RWPE2 (cell line): ENCODE results near the gene SAMD9L.
A peak's percentile ranks its signal among the peaks of the same experiment; 100 is the strongest.

Experiments
- ATAC-seq: fragments of 200-7000 bp; cut with Tn5 transposase; 3 replicates; pipeline ENCODE4 v1.9.1; 2021; ENCODE audit warnings: low read depth
- DNase-seq: peaks from one replicate; pipeline ENCODE4 v3.0.0-alpha.2; 2020; ENCODE audit warnings: low spot score
- H3K27ac ChIP-seq: fragments of 450-650 bp; 2 replicates; pipeline ENCODE4 v1.5.1; 2017; ENCODE audit warnings: mild to moderate bottlenecking; ENCODE audit not compliant: poor library complexity, severe bottlenecking
- H3K27me3 ChIP-seq: fragments of 250-450 bp; sonication (Bioruptor Pico); 2 replicates; pipeline ENCODE4 v1.5.1; 2021; ENCODE audit warnings: mild to moderate bottlenecking, moderate library complexity; ENCODE audit not compliant: insufficient read depth, poor library complexity, severe bottlenecking
- H3K36me3 ChIP-seq: fragments of 250-450 bp; sonication (Bioruptor Pico); 2 replicates; pipeline ENCODE4 v1.5.1; 2020; ENCODE audit warnings: low read depth, mild to moderate bottlenecking, moderate library complexity
- H3K4me1 ChIP-seq: fragments of 250-450 bp; sonication (Bioruptor Pico); 2 replicates; pipeline ENCODE4 v1.5.1; 2021; ENCODE audit warnings: mild to moderate bottlenecking, moderate library complexity; ENCODE audit not compliant: insufficient read depth, poor library complexity, severe bottlenecking
- H3K4me3 ChIP-seq: fragments of 250-450 bp; sonication (Bioruptor Pico); 2 replicates; pipeline ENCODE4 v1.5.1; 2021; ENCODE audit warnings: mild to moderate bottlenecking, moderate library complexity; ENCODE audit not compliant: severe bottlenecking
- H3K9me3 ChIP-seq: fragments of 250-450 bp; sonication (Bioruptor Pico); 2 replicates; pipeline ENCODE4 v1.5.1; 2021; ENCODE audit warnings: mild to moderate bottlenecking, moderate library complexity; ENCODE audit not compliant: severe bottlenecking
- TF ChIP-seq, protein P1 (sequence below): fragments of 450-650 bp; IDR thresholded peaks from one replicate; pipeline ENCODE4 v1.5.1; 2017; ENCODE audit warnings: mild to moderate bottlenecking, moderate library complexity; ENCODE audit not compliant: poor library complexity, severe bottlenecking

SAMD9L gene

DNA sequence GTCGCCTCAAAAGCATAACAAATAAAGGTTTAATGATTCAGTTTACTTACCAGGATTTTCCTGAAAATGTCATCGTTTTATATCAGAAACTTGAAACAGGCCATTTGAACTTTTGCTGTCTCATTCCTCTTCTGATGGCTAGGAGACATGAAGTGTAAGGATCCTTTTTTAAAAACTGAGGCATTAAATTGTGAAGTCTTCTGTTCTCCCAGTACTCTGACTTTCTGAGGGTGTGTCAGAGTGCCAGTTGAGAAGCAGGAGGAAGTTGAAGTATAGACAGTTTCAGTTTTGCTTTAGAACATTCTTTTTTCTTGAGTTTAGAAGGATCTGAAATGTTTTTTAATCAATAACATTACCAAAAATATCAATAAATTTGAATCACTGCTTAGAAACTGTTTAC, at the start of gene SAMD9L:
Gene SAMD9L, minus strand, starts transcription at position 242 of the 400 bp plus-strand sequence. CDS start 12,414 bp downstream, outside the sequence.
- ATAC-seq (peak; percentile 47; the same call in 1 of the 3 replicates), DNase-seq (no peak)
- Histone ChIP-seq H3K27ac (no peak within 1 kb of the TSS), H3K4me1 (peaks cover 5% of the 10 kb centered on the region), H3K4me3 (peak within 1 kb of the TSS; percentile 23), H3K27me3 (no peaks in the 10 kb centered on the region), H3K36me3 (no peaks in the 10 kb centered on the region), H3K9me3 (no peaks in the 10 kb centered on the region)
- TF ChIP-seq, protein P1, sequence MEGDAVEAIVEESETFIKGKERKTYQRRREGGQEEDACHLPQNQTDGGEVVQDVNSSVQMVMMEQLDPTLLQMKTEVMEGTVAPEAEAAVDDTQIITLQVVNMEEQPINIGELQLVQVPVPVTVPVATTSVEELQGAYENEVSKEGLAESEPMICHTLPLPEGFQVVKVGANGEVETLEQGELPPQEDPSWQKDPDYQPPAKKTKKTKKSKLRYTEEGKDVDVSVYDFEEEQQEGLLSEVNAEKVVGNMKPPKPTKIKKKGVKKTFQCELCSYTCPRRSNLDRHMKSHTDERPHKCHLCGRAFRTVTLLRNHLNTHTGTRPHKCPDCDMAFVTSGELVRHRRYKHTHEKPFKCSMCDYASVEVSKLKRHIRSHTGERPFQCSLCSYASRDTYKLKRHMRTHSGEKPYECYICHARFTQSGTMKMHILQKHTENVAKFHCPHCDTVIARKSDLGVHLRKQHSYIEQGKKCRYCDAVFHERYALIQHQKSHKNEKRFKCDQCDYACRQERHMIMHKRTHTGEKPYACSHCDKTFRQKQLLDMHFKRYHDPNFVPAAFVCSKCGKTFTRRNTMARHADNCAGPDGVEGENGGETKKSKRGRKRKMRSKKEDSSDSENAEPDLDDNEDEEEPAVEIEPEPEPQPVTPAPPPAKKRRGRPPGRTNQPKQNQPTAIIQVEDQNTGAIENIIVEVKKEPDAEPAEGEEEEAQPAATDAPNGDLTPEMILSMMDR, result no peak

DNA sequence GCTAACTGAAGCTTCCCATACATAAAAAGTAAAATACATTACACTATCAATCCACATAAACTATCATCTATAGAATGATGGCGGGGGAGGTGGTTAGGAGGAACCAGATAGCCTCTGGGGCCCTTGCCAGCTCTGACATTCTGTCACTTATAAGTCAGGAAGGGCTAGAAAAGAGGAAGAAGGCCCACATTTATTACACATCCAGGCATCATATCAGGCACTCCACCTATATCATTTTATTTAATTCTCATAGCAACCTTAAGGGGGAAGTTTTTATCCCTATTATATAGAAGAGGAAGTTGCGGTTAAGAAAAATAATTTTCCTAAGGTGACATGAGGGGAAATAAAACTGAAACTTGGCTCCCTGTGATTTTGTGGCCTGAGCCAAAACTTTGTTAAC, 48.2 kb upstream of the SAMD9L start:
- TF ChIP-seq, protein P1, result no peak
- H3K27ac ChIP-seq, result no peak overlapping the region
- no peak for ATAC-seq
- H3K36me3 ChIP-seq, result no peaks in the 10 kb centered on the region
- H3K4me3 ChIP-seq, result no peak overlapping the region
- H3K4me1 ChIP-seq, result peaks cover 6% of the 10 kb centered on the region
- H3K9me3 ChIP-seq, result no peaks in the 10 kb centered on the region
- DNase-seq, result no peak
- peaks cover 11% of the 10 kb centered on the region for H3K27me3 ChIP-seq

DNA sequence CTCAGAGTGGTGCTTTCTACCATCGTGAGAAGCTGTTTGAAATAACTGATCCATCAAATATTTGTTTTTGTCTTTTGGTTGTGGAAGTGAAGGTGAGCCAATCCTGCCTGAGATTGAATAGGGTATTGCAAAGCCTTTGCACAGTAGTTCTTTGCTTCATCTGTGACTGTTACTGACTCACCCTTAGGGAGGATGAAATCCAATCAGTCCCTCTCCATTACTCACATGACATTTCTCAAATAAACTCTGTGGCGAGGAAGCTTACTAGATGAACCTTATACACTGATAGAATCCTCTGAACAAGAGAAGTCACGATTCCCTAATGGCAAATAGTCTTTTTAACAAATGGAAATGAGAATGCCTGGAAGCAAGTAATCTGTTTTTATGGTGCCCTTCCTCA, 46.2 kb upstream of the SAMD9L start:
- peaks cover 5% of the 10 kb centered on the region for H3K27me3 ChIP-seq
- TF ChIP-seq, protein P1, result no peak
- H3K27ac ChIP-seq, result no peak overlapping the region
- ATAC-seq (peak; percentile 96), DNase-seq (no peak)
- H3K9me3 ChIP-seq, result no peaks in the 10 kb centered on the region
- H3K4me3 ChIP-seq, result no peak overlapping the region
- H3K4me1 ChIP-seq, result peaks cover 6% of the 10 kb centered on the region
- no peaks in the 10 kb centered on the region for H3K36me3 ChIP-seq

DNA sequence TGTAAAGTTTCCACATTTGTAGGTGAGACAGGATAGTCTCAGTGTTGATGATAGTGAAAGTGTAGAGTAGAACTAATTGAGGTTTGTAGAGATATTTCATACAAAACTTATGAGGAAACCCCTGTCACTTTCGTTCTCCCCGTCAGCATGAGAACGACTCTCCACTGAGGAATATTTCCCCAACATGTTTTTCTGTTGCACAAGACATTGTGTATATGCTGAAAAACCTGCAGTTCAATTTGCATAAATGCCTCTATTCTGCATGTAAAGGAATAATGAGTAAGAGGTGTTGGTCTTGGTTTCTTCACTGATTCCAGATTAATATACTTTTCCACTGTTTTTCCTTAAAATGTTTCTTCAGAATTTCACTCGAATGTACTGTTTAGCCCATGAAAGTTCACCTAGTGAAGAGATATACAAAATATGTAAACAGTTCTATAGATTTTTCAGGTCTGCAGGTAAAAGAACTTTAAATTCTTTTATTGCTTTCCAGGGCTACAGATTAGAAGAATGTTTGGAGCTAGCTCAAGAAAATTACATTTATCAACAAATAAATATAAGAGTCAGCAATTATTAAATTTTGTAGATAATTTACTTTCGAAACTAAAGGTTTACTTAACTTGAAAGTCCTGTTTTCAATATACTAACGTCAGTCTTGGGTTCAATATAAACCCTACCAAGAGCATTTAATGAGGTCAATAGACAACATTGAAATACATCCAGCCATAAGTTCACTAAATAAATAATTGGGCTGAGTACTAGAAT, 40.9 kb upstream of the SAMD9L start:
- peaks cover 3% of the 10 kb centered on the region for H3K27me3 ChIP-seq
- H3K4me1 ChIP-seq, result peaks cover 10% of the 10 kb centered on the region
- no peak for ATAC-seq
- no peaks in the 10 kb centered on the region for H3K36me3 ChIP-seq
- TF ChIP-seq, protein P1, result no peak
- H3K27ac ChIP-seq, result no peak overlapping the region
- H3K4me3 ChIP-seq, result no peak overlapping the region
- no peak for DNase-seq
- no peaks in the 10 kb centered on the region for H3K9me3 ChIP-seq
